K562 (cell line): Measurements from ENCODE around the gene LRP1B. TPM values are rescaled to one million over a fixed set of nuclear protein-coding genes. Genes with fewer than 3 reads are reported as not detected.

ENCODE experiments used
- ATAC-seq: fragments of 200-7000 bp; cut with Tn5 transposase; 3 replicates; pipeline ENCODE4 v1.9.1; 2020; ENCODE audit warnings: moderate library complexity
- BruUV-seq: library from RNA; stranded (reverse); fragments of 400-500 nt; replicated peaks from 2 replicates; lab custom pipeline; 2021; lab: Mats Ljungman, UMichigan
- CTCF ChIA-PET: fragments of 300-600 bp; formaldehyde crosslinking; extraction: SDS; loops from one replicate; lab custom pipeline; 2021; ENCODE audit warnings: low intra/inter-chr PET ratio; lab: Yijun Ruan, JAX
- POLR2A ChIA-PET: fragments of 300-600, 350-650 bp; sonication (Branson Sonifier 250); formaldehyde crosslinking; extraction: SDS; loops from one replicate; lab custom pipeline; 2021; ENCODE audit warnings: antibody characterized with exemption, inconsistent platforms; lab: Yijun Ruan, JAX
- DNase-seq, 4 experiments: peaks; one replicate each; pipeline versions ENCODE4 v3.0.0 to v3.0.0-alpha.2; 2011 to 2018; ENCODE audit warnings: low spot score in 3 of 4, mixed read lengths in 3 of 4; ENCODE audit errors: extremely low read depth in 1 of 4
- FAIRE-seq: peaks from 2 replicates; lab custom pipeline; 2011; peaks lifted over from hg19 to GRCh38; lab: Jason Lieb, UNC
- H2AFZ ChIP-seq: 2 replicates; pipeline ENCODE4 v1.6.0; 2011; ENCODE audit warnings: low read depth, low read length, control low read depth, inconsistent platforms
- H3K27ac ChIP-seq: fragments of 200-600 bp; 3 replicates; pipeline ENCODE4 v1.8.0; 2011; ENCODE audit warnings: low read depth, mild to moderate bottlenecking, control low read depth, inconsistent platforms, low read length, moderate library complexity, mixed read lengths; ENCODE audit errors: extremely low read depth
- H3K27me3 ChIP-seq, 2 experiments: fragments of 300-600 bp in 1 of 2; 2 replicates in 1 of 2; 3 replicates in 1 of 2; pipeline versions ENCODE4 v1.6.0 to v1.8.0; 2011; ENCODE audit warnings: inconsistent platforms in 2 of 2, low read length in 2 of 2, mild to moderate bottlenecking in 1 of 2, mixed read lengths in 1 of 2, moderate library complexity in 1 of 2; ENCODE audit not compliant: control insufficient read depth in 2 of 2, insufficient read depth in 2 of 2
- H3K36me3 ChIP-seq: fragments of 300-600 bp; 3 replicates; pipeline ENCODE4 v1.8.0; 2011; ENCODE audit warnings: mild to moderate bottlenecking, low read length, inconsistent platforms; ENCODE audit not compliant: control insufficient read depth, insufficient read depth
- H3K4me1 ChIP-seq, 2 experiments: fragments of 200-600 bp in 1 of 2; replicated peaks in 1 of 2; 2 replicates in 1 of 2; 3 replicates in 1 of 2; pipeline versions ENCODE4 v1.5.1 to v1.8.0; 2011; ENCODE audit warnings: inconsistent platforms in 2 of 2, low read length in 2 of 2, mild to moderate bottlenecking in 1 of 2, mixed read lengths in 1 of 2, moderate library complexity in 1 of 2; ENCODE audit not compliant: control insufficient read depth in 2 of 2, insufficient read depth in 2 of 2
- H3K4me2 ChIP-seq: 2 replicates; pipeline ENCODE4 v1.6.1; 2011; ENCODE audit warnings: low read length, control low read depth, inconsistent platforms, mixed read lengths; ENCODE audit not compliant: insufficient read depth
- H3K4me3 ChIP-seq: fragments of 200-600 bp; sonication (generic), shearing (Covaris generic); 2 replicates; pipeline ENCODE4 v1.5.1; 2016; ENCODE audit warnings: control low read depth, inconsistent platforms
- H3K79me2 ChIP-seq: fragments of 200-600 bp; 3 replicates; pipeline ENCODE4 v1.8.0; 2011; ENCODE audit warnings: low read length, inconsistent platforms; ENCODE audit not compliant: control insufficient read depth, insufficient read depth
- H3K9ac ChIP-seq, 2 experiments: 2 replicates each; pipeline versions ENCODE4 v1.6.0 to v1.6.1; 2011; ENCODE audit warnings: low read depth in 2 of 2, low read length in 2 of 2, control low read depth in 1 of 2, inconsistent platforms in 1 of 2, mild to moderate bottlenecking in 1 of 2, mixed read lengths in 1 of 2; ENCODE audit not compliant: insufficient read depth in 1 of 2
- H3K9me1 ChIP-seq: one replicate; pipeline ENCODE4 v1.6.0; 2011; ENCODE audit warnings: inconsistent platforms, mild to moderate bottlenecking, low read length, moderate library complexity; ENCODE audit not compliant: control insufficient read depth, insufficient read depth
- H3K9me3 ChIP-seq: replicated peaks from 2 replicates; pipeline ENCODE4 v1.5.1; 2011; ENCODE audit warnings: low read depth, low read length, inconsistent platforms; ENCODE audit not compliant: control insufficient read depth, insufficient read depth
- H4K20me1 ChIP-seq: replicated peaks from 2 replicates; pipeline ENCODE4 v1.6.1; 2011; ENCODE audit warnings: low read length, inconsistent platforms, mixed read lengths; ENCODE audit not compliant: control insufficient read depth, insufficient read depth
- NFIC ChIP-seq: fragments of 450-650 bp; IDR thresholded peaks from 2 replicates; pipeline ENCODE4 v1.6.1; 2017; ENCODE audit warnings: mild to moderate bottlenecking, inconsistent platforms
- RBM14 ChIP-seq: fragments of 200-400 bp; formaldehyde crosslinking; IDR thresholded peaks from 2 replicates; pipeline ENCODE4 v1.6.1; 2018; ENCODE audit warnings: low read depth, mild to moderate bottlenecking, low read length, moderate library complexity, borderline replicate concordance; ENCODE audit not compliant: insufficient read depth
- RBM39 ChIP-seq: fragments of 200-400 bp; formaldehyde crosslinking; optimal IDR thresholded peaks from 2 replicates; pipeline ENCODE3; 2018; ENCODE audit warnings: low read depth, low read length
- REST ChIP-seq, 2 experiments: fragments of 450-650 bp; formaldehyde crosslinking in 1 of 2; IDR thresholded peaks; 2 replicates each; pipeline versions ENCODE4 v1.4.0 to v1.6.1; 2014 to 2020; ENCODE audit warnings: mild to moderate bottlenecking in 2 of 2, borderline replicate concordance in 1 of 2, low read depth in 1 of 2
- TGIF2 ChIP-seq: sonication (generic); formaldehyde crosslinking; IDR thresholded peaks from 2 replicates; pipeline ENCODE4 v1.8.1; 2022; ENCODE audit warnings: mild to moderate bottlenecking, missing genetic modification reagents, moderate library complexity
- ZBED1 ChIP-seq: IDR thresholded peaks from 2 replicates; pipeline ENCODE4 v1.6.1; 2014
- ZBTB9 ChIP-seq: fragments of 450-650 bp; formaldehyde crosslinking; IDR thresholded peaks from 2 replicates; pipeline ENCODE4 v1.4.0; 2020; ENCODE audit warnings: mild to moderate bottlenecking, moderate library complexity
- in situ Hi-C: fragments of 300-500 bp; cut with MboI; formaldehyde crosslinking; loops from 4 replicates; pipeline ENCODE4 v1.15.0; 2018; ENCODE audit warnings: inconsistent platforms, mixed read lengths
- intact Hi-C: fragments of 100-400 bp; cut with micrococcal nuclease; formaldehyde crosslinking; loops from 2 replicates; pipeline ENCODE4 v1.14.2; 2022
- polyA plus RNA-seq, 8 experiments: library from polyadenylated mRNA; depleted of rRNA in 4 of 8; stranded (reverse) in 5 of 8; unstranded in 3 of 8; fragments of >200 nt; fragmentation: Nextera tagmentation in 2 of 8; fragmentation: Illumina TruSeq in 1 of 8; extraction: Ambion mirVana in 2 of 8; extraction: Trizol in 1 of 8; gene quantifications; 2 replicates each; pipeline versions ENCODE4 v1.2.1 to v1.2.3, GENCODE V29; 2011 to 2014; ENCODE audit warnings: inconsistent platforms in 1 of 8, missing spikeins in 1 of 8
- total RNA-seq, 7 experiments: library from RNA; depleted of rRNA in 6 of 7; stranded (reverse); fragments of >200 nt in 6 of 7; fragmentation: Illumina TruSeq in 2 of 7; extraction: Trizol in 2 of 7; gene quantifications; 2 replicates each; pipeline versions ENCODE4 v1.2.1 to v1.2.3, GENCODE V29; 2011 to 2021; ENCODE audit warnings: low replicate concordance in 1 of 7
- TF ChIP-seq, protein P1 (sequence below): fragments of 250-450 bp; sonication (Bioruptor Pico); IDR thresholded peaks from 2 replicates; pipeline ENCODE4 v1.5.0; 2022; ENCODE audit warnings: mild to moderate bottlenecking
- TF ChIP-seq, protein P2 (sequence below): fragments of 250-450 bp; sonication (Bioruptor Pico); IDR thresholded peaks from 2 replicates; pipeline ENCODE4 v1.8.0; 2022; ENCODE audit warnings: inconsistent platforms, mild to moderate bottlenecking, moderate library complexity, borderline replicate concordance

LRP1B gene
- total and polyA plus RNA-seq, 9 of the 15 experiments (the other 6 are each of a cell fraction or from before 2014, with no cell fraction given): not detected

DNA sequence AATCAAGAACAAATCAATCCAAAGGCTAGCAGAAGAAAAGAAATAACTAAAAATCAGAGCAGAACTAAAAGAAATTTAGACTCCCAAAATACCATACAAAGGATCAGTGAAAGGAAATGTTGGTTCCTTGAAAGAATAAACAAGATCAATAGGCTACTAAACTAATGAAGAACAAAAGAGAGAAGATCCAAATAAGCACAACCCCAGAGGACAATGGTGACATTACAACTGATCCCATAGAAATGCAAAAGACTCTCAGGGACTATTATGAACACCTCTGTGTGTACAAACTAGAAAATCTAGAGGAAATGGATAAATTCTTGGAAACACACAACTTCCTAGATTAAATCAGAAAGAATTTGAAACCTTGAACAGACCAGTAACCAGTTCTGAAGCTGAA is 1186.9 kb downstream of the LRP1B start:
- Histone ChIP-seq H3K9me1 (no peaks in the 10 kb centered on the region), H3K9ac (no peak overlapping the region), H3K79me2 (no peaks in the 10 kb centered on the region), H3K4me1 (no peaks in the 10 kb centered on the region), H3K36me3 (no peaks in the 10 kb centered on the region), H3K4me3 (no peak overlapping the region), H2AFZ (no peak overlapping the region), H4K20me1 (no peaks in the 10 kb centered on the region), H3K4me2 (no peak overlapping the region), H3K9me3 (no peaks in the 10 kb centered on the region), H3K27me3 (no peaks in the 10 kb centered on the region), H3K27ac (no peak overlapping the region)
- ChIA-PET POLR2A (no interaction called here), CTCF (no interaction called here)
- ATAC-seq (no peak), FAIRE-seq (no peak), DNase-seq (no peak)
- in situ Hi-C loops (no loop called here), intact Hi-C loops (no loop called here)
- BruUV-seq: no TSS peak
- no peak for TF ChIP-seq ZBTB9 (CRISPR knock-in tag)
- no peak for TF ChIP-seq REST (IDR thresholded peaks at IDR 0.05; ENCODE audit: borderline replicate concordance)
- no peak for TF ChIP-seq REST (CRISPR knock-in tag; IDR thresholded peaks at IDR 0.05; ENCODE audit: low read depth)
- no peak for TF ChIP-seq RBM14
- no peak for TF ChIP-seq NFIC
- no peak for TF ChIP-seq RBM39
- TF ChIP-seq, protein P1, sequence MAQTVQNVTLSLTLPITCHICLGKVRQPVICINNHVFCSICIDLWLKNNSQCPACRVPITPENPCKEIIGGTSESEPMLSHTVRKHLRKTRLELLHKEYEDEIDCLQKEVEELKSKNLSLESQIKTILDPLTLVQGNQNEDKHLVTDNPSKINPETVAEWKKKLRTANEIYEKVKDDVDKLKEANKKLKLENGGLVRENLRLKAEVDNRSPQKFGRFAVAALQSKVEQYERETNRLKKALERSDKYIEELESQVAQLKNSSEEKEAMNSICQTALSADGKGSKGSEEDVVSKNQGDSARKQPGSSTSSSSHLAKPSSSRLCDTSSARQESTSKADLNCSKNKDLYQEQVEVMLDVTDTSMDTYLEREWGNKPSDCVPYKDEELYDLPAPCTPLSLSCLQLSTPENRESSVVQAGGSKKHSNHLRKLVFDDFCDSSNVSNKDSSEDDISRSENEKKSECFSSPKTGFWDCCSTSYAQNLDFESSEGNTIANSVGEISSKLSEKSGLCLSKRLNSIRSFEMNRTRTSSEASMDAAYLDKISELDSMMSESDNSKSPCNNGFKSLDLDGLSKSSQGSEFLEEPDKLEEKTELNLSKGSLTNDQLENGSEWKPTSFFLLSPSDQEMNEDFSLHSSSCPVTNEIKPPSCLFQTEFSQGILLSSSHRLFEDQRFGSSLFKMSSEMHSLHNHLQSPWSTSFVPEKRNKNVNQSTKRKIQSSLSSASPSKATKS: no peak
- TF ChIP-seq, protein P2, sequence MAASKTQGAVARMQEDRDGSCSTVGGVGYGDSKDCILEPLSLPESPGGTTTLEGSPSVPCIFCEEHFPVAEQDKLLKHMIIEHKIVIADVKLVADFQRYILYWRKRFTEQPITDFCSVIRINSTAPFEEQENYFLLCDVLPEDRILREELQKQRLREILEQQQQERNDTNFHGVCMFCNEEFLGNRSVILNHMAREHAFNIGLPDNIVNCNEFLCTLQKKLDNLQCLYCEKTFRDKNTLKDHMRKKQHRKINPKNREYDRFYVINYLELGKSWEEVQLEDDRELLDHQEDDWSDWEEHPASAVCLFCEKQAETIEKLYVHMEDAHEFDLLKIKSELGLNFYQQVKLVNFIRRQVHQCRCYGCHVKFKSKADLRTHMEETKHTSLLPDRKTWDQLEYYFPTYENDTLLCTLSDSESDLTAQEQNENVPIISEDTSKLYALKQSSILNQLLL: no peak
- no peak for TF ChIP-seq ZBED1
- TF ChIP-seq TGIF2 (CRISPR knock-in tag): no peak
